Osteoblast (primary cell): ENCODE data around the gene P2RY14. TPM values are rescaled to one million over a fixed set of nuclear protein-coding genes. Genes with fewer than 3 reads are reported as not detected.

ENCODE experiments used
- small RNA-seq: library from RNA; depleted of rRNA; stranded (forward); fragments of <200 nt; gene quantifications from one replicate; pipeline ENCODE3, GENCODE V24; 2012
- total RNA-seq: library from RNA; depleted of rRNA; stranded (reverse); fragments of >200 nt; gene quantifications from 2 replicates; pipeline ENCODE4 v1.2.3, GENCODE V29; 2012

Gene P2RY14
- total RNA-seq, 1 donor: not detected

Small RNA genes lying within 50 kb of the gene (small RNA-seq; reads per million reads assigned to genes)
- gene RNA5SP145: 0.45 reads per million

Other genes with a start within 250 kb of the P2RY14 start
- gene MED12L, start 192.9 kb downstream of the P2RY14 start, total RNA-seq: 0.59 and 2.2 TPM in 2 replicates
- gene GPR171, start 75.3 kb downstream of the P2RY14 start, total RNA-seq: not detected in 2 replicates
- gene GPR87, start 38.3 kb upstream of the P2RY14 start, total RNA-seq: not detected in 2 replicates
- not detected in 2 replicates for gene P2RY13, start 51.0 kb upstream of the P2RY14 start, total RNA-seq
- not detected in 2 replicates for gene P2RY12, start 106.2 kb upstream of the P2RY14 start, total RNA-seq
- gene IGSF10, start 182.5 kb upstream of the P2RY14 start, total RNA-seq: 1.4 and 2.7 TPM in 2 replicates